Lower leg skin (tissue), 3 donors: Measurements from ENCODE around the gene RAB30.

Experiments
- POLR2A ChIP-seq, 2 donors: fragments of 450-650 bp; IDR thresholded peaks; one replicate each; pipeline ENCODE4 v1.6.1; 2016 to 2017; ENCODE audit warnings: antibody characterized with exemption in 2 of 2, mild to moderate bottlenecking in 1 of 2, moderate library complexity in 1 of 2
- TF ChIP-seq, protein P1 (sequence below), 3 donors: fragments of 450-650 bp; IDR thresholded peaks; one replicate each; pipeline ENCODE4 v1.5.1; 2016; ENCODE audit warnings: antibody characterized with exemption in 3 of 3, mild to moderate bottlenecking in 3 of 3, moderate library complexity in 2 of 3

DNA sequence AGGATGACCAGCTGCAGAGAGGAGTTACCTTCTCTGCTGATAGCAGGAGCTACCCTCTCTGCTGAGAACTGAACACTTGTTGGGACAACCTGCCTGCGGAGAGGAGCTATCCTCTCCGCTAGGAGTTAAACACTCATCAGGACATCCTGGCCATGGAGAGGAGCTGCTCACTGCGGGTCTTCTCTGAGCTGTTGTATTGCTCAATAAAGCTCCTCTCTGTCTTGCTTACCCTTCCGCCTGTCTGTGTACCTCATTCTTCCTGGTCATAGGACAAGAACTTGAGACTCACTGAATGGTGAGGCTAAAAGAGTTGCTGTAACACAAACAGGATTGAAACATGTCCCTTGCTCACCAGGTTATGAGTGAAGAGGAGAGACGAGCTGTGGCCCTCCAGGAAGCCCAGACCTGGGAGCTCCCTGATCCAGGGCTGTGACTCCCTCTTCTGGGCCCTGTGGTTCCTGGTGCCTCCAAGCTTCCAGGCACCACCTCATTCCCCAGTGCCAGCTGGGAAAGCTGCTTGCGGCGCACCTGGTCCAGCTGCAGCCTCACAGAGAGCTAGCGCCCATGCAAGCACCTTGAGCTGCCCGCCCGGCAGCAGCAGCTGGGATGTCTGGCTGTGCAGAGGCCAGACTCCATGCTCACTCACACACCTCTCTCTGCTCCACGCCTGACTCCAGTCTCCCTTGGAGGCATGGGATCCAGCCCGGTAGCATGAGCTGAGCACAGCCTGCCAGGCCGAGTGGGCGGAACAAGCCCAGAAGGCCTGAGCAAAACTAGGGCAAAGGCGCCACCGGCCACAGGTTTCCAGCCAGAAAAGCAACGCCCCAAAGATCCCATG, 50.5 kb downstream of the RAB30 start:
- TF ChIP-seq, protein P1, sequence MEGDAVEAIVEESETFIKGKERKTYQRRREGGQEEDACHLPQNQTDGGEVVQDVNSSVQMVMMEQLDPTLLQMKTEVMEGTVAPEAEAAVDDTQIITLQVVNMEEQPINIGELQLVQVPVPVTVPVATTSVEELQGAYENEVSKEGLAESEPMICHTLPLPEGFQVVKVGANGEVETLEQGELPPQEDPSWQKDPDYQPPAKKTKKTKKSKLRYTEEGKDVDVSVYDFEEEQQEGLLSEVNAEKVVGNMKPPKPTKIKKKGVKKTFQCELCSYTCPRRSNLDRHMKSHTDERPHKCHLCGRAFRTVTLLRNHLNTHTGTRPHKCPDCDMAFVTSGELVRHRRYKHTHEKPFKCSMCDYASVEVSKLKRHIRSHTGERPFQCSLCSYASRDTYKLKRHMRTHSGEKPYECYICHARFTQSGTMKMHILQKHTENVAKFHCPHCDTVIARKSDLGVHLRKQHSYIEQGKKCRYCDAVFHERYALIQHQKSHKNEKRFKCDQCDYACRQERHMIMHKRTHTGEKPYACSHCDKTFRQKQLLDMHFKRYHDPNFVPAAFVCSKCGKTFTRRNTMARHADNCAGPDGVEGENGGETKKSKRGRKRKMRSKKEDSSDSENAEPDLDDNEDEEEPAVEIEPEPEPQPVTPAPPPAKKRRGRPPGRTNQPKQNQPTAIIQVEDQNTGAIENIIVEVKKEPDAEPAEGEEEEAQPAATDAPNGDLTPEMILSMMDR (IDR thresholded peaks at IDR 0.05): no peak
- TF ChIP-seq POLR2A (IDR thresholded peaks at IDR 0.05): no peak
